ENCODE data around the gene NOVA2.
A peak's percentile ranks its signal among the peaks of the same experiment; 100 is the strongest.

The NOVA2 gene

GRCh38 chr19:45959517-45960025 lies 14.1 kb downstream of the NOVA2 start:
- no peak for DNase-seq

DNA sequence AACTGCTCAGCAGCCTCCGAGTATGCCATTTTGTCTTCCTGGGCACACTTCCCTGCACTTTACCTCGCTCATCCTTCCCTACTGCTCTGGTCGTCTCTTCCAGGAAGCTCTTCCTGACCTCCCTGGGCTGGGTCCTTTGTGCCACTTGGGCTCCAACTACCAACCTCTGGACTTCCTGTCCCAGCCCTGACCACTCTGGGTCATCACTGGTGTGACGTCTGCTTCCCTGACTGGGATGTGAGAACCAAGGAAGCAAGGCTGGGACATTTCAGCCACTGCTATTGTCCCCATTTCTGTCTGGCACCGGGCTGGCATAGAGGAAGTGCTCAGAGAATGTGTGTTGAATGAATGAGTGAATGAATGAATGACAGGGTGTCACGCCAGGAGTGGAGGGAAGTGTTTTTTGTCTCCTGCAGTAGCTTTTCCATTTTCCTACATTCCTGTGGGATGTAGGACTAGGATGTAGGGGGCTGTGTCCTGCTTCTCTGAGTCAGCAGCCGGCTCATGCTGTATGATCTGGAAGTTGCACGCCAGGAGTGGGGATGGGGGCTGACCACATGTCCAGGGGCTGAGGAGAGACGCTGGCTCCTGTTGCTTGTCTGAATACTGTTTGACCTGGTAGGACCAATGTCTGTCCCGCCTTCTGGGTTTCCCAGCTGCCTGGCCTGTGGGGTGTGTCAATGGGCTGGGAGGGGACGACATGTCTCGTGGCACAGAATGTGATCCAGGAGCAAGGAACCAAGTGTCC lies 14.7 kb downstream of the NOVA2 start:
- no peak for DNase-seq

DNA sequence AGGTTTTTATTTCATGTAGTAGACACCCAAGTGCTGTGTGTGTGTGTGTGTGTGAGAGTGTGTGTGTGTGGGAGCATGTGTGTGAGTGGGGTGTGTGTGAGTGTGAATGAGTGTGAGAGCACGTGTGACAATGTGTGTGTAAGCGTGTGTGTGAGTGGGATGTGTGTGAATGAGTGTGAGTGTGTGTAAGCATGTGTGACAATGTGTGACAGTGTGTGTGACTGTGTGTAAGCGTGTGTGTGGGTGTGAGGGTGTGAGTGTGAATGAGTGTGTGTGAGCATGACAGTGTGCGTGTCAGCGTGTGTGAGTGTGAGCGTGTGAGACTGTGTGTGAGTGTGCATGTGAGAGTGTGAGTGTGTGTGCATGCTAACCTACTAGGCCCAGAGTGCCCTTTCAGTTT lies 15.3 kb downstream of the NOVA2 start:
- DNase-seq = no peak

GRCh38 chr19:45955905-45956608 lies 17.6 kb downstream of the NOVA2 start:
- DNase-seq = no peak

DNA sequence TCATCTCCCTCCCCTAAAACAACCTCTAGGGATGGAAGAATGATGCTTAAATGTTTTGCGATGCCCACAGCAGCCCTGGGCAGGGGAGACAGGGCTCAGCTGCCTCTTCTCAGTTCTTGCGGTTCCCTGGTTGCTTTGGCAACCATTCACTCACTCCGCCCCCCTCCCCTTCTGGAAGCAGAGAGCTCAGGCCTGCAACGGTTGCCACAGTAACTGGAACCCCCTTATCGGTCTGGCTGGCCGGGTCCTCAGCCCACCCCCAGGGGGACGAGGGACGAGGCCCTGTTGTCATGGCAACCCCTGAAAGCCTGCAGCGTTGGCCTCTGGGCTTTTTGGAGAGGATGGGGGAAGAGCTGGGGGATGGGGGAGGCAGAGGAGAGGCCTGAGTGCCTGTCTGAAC lies 19.5 kb downstream of the NOVA2 start:
- DNase-seq = no peak

DNA sequence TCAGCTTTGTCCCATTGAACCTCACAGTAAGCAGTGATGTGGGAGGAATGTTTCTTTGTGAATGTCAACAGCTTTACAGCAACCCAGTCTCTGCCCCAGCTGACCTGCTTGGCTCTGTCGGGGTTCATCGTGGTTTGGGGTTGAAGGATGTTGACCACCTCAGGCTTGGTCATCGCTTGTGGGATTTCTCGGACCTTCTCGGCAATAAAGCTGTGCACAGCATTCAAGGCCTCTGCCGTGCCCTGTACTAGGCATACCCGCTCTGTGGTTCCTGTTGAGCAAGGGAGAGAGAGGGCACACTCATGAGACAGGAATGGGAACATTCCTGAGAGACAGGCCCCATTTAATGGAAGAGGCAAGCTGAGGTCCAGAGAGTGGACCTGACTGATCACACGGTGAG lies 20.0 kb downstream of the NOVA2 start:
- no peak for DNase-seq

- no peak for DNase-seq
Observed at GRCh38 chr19:45952686-45953505, 20.8 kb downstream of the NOVA2 start.

- DNase-seq = no peak
Observed at GRCh38 chr19:45952341-45952685, 21.4 kb downstream of the NOVA2 start.

DNA sequence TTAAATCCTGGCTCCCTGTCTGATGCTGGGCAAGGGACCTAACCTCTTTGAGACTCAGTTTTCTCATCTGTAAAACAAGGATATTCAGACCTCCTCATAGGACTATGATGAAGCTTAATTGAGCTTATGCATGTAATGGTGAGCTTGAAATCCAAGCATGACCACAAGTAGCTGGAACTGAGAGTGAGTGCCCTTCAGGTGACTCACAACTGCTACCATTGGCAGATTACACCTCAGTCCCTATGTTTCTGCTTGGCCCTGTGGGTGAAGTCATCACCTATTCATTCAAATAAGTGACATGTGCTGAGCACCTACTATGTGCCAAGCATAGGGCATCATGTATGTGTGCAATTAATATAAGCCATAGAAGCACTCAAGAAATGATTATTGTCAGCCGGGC lies 25.7 kb downstream of the NOVA2 start:
- no peak for DNase-seq

DNA sequence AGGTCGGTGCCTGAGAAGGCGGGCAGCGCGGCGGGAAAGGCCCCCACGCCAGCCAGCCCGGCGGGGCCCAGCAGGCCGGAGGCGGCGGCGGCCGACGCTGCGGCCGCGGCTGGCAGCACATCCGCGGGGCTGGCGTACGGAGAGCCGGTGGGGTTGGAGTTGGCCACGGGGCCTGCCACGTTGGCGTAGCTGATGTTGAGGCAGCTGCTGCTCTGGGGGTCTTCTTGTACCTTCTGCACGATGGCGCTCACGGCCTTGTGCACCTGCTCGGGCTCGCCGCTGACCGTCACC lies 33.2 kb downstream of the NOVA2 start:
- no peak for DNase-seq

DNA sequence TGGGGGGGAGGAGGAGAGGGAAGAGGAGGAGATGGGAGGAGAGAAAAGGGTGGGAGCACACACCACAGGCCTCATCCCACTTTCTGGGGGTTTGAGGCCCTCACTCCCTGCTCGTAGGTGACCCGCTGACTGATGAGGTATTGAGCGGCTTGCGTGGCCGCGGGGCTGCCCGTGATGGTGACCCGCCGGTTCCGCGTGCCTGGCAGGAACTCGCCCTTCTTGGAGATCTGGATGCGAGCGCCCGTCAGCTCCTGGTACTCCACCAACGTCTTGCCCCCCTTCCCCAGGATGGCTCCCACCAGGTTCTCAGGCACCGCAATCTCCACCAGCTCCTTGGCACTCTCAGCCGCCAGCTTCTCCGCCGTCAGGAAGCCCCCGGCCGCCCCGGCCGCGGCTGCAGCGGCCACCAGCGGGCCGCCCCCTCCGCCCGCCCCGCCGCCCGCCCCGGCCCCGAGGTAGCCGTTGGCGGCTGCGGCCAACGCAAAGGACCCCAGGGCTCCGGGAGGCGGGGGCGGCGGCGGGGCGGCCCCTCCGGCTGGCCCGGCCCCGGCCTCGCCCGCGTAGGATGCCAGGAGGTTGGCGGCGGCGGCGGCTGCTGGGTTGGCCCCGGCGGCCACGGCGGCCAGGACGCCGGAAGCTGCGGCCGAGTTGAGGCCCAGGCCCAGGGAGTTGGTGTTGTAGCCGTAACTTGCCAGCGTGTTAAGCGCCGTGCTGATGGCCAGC lies 33.7 kb downstream of the NOVA2 start:
- no peak for DNase-seq

DNA sequence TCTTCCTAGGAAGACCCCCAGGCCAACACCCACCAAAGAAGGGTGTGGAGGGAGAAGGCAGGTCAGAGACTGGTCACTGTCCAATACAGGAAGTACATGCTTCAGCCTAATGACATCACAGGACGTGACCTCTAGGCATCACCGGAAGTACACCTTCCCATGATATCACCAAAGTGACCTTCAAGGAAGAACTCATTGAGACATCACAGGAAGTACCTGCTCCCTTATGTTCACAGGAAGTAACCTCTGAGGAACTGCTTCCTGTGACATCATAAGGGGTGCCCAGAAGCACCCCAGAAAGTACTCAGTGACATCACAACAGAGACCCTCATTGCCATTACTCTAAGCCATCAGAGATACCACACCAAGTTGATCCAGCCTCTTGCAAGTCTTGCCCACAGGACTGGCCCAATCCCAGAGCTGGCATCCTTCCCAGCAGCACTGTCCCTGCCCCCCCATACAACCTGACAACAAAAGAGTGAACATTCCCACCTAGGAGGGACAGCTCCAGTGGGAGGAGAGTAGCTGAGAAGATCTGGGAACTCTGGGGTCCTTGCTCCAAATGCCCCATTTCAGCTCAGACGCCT lies 34.8 kb downstream of the NOVA2 start:
- no peak for DNase-seq

- no peak for DNase-seq
Observed at GRCh38 chr19:45935267-45935666, 38.4 kb downstream of the NOVA2 start.

- DNase-seq = no peak
Observed at GRCh38 chr19:45934551-45935230, 39.0 kb downstream of the NOVA2 start.

DNA sequence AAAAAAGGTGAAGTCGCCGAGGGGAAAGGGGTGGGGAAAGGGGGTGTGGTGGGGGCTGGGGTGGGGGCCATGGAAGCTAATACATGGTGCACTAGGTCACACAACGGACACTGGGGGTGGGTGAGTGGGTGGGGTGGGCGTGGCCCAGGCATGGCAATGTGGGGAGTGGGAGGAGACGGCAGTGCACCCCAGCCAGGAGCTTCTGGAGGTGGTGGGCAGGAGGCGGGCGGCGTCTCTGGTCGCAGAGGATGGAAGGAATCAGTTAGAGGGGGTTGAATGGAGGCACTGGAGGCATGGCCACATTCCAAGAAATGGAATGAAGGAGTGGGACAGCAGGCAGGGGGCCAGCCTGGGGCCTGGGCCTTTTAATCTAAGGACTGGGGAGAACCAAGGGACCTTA lies 39.9 kb downstream of the NOVA2 start:
- no peak for DNase-seq

- no peak for DNase-seq
Observed at GRCh38 chr19:45931055-45931454, 42.6 kb downstream of the NOVA2 start.

- DNase-seq = no peak
Observed at GRCh38 chr19:45929247-45929646, 44.4 kb downstream of the NOVA2 start.

DNA sequence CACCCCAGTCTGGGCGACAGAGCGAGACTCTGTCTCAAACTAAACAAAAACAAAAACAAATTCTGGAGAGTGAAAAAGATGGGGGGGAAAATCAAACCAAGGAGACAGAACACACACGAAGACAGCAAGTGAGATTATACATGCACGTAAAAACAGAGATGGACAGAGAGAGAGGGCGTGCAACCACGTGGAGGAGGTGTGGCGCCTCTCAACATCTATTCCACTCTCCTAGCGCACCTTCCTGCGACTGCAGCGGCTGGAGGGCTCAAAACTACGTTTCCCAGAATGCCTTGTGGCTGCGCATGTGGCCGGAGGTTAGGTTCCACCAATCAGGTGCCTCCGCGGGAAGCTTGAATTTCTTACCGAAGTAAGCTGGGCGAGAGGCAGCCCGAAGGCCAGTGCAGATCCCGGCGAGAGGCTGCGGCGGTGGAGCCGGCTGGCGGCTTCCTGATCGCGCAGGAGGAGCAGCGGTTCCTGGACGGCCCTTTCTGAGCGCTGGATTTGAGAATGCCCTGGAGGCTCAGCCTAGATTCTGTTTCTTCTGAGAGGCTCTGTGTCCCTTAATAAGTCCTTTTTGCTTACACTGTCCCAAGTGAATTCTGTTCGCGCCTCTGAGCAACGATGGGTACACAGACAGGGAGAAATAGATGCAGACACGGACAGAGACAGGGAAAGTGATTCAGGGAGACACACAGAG lies 46.0 kb downstream of the NOVA2 start:
- peak; percentile 89 for DNase-seq

GRCh38 chr19:45924891-45925447 lies 48.7 kb downstream of the NOVA2 start:
- DNase-seq = no peak

DNA sequence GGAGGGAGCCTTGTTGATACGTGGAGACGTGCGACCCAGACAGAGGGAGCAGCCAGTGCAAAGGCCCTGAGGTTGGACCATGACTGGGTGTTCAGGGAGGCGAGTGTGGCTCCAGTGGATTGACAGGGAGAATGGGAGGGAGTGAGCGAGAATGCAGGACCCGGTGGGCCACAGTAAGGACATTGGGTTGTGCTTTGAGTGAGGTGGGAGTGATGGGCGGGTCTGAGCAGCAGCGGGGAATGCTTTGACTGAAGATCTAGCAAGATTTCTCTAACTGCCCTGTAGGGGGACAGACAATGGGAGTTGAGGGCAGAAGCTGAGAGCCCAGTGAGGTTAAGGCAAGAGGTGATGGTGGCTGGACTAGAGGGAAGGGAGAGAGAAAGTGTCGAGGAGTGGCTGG lies 51.4 kb downstream of the NOVA2 start:
- no peak for DNase-seq

- DNase-seq = no peak
Observed at GRCh38 chr19:45920458-45920857, 53.2 kb downstream of the NOVA2 start.

All from CD4-positive, alpha-beta T cell treated with Interferon gamma for 1 hour (primary cell).